Trophoblast cell (in vitro differentiated cells and primary cell): ENCODE data around the gene MAGEB3.

Experiments
- DNase-seq, 2 donors: peaks; one replicate each; pipeline ENCODE4 v3.0.0-alpha.2; 2016
- H2AFZ ChIP-seq: 2 replicates; pipeline ENCODE4 v1.6.1; 2013; ENCODE audit warnings: low read length, moderate library complexity, mild to moderate bottlenecking; ENCODE audit not compliant: insufficient read depth, poor library complexity
- H2AK5ac ChIP-seq: 2 replicates; pipeline ENCODE4 v1.6.1; 2013; ENCODE audit warnings: mild to moderate bottlenecking, low read length
- H2BK120ac ChIP-seq: 2 replicates; pipeline ENCODE4 v1.6.1; 2013; ENCODE audit warnings: low read length, mild to moderate bottlenecking, moderate library complexity; ENCODE audit not compliant: insufficient read depth, poor library complexity
- H2BK12ac ChIP-seq: 2 replicates; pipeline ENCODE4 v1.6.1; 2013; ENCODE audit warnings: mild to moderate bottlenecking, low read length, moderate library complexity
- H2BK5ac ChIP-seq: 2 replicates; pipeline ENCODE4 v1.6.1; 2013; ENCODE audit warnings: low read length, low read depth, moderate library complexity, mild to moderate bottlenecking; ENCODE audit not compliant: poor library complexity
- H3K14ac ChIP-seq: 2 replicates; pipeline ENCODE4 v1.6.1; 2013; ENCODE audit warnings: mild to moderate bottlenecking, low read length
- H3K18ac ChIP-seq: 2 replicates; pipeline ENCODE4 v1.6.1; 2013; ENCODE audit warnings: mild to moderate bottlenecking, low read length
- H3K23ac ChIP-seq: 2 replicates; pipeline ENCODE4 v1.6.1; 2013; ENCODE audit warnings: low read length
- H3K27ac ChIP-seq: 2 replicates; pipeline ENCODE4 v1.5.1; 2013; ENCODE audit warnings: low read depth, mild to moderate bottlenecking, inconsistent platforms, low read length, moderate library complexity
- H3K27me3 ChIP-seq: 2 replicates; pipeline ENCODE4 v1.6.1; 2013; ENCODE audit warnings: inconsistent platforms, mild to moderate bottlenecking, low read length, moderate library complexity; ENCODE audit not compliant: insufficient read depth
- H3K36me3 ChIP-seq, 2 experiments: 1 replicate in 1 of 2; 2 replicates in 1 of 2; pipeline ENCODE4 v1.6.1; 2013; ENCODE audit warnings: low read length in 2 of 2, mild to moderate bottlenecking in 2 of 2, moderate library complexity in 1 of 2; ENCODE audit not compliant: insufficient read depth in 2 of 2, control insufficient read depth in 1 of 2
- H3K4ac ChIP-seq: 2 replicates; pipeline ENCODE4 v1.6.1; 2013; ENCODE audit warnings: low read depth, mild to moderate bottlenecking, low read length, moderate library complexity
- H3K4me1 ChIP-seq, 2 experiments: 1 replicate in 1 of 2; 2 replicates in 1 of 2; pipeline ENCODE4 v1.6.1; 2013; ENCODE audit warnings: low read length in 2 of 2, mild to moderate bottlenecking in 2 of 2, moderate library complexity in 1 of 2; ENCODE audit not compliant: insufficient read depth in 2 of 2, control insufficient read depth in 1 of 2
- H3K4me2 ChIP-seq: 2 replicates; pipeline ENCODE4 v1.6.1; 2013; ENCODE audit warnings: inconsistent platforms, mild to moderate bottlenecking, low read length, moderate library complexity
- H3K4me3 ChIP-seq: 2 replicates; pipeline ENCODE4 v1.5.1; 2013; ENCODE audit warnings: mild to moderate bottlenecking, low read depth, low read length, inconsistent platforms
- H3K79me1 ChIP-seq: one replicate; pipeline ENCODE4 v1.6.1; 2013; ENCODE audit warnings: low read length
- H3K79me2 ChIP-seq: 2 replicates; pipeline ENCODE4 v1.6.1; 2013; ENCODE audit warnings: low read length, mild to moderate bottlenecking; ENCODE audit not compliant: control insufficient read depth, insufficient read depth, poor library complexity
- H3K9ac ChIP-seq: 2 replicates; pipeline ENCODE4 v1.6.1; 2013; ENCODE audit warnings: mild to moderate bottlenecking, low read length
- H3K9me3 ChIP-seq: 2 replicates; pipeline ENCODE4 v1.6.1; 2013; ENCODE audit warnings: low read depth, mild to moderate bottlenecking, control low read depth, inconsistent platforms, low read length; ENCODE audit not compliant: insufficient read depth
- H4K12ac ChIP-seq: 2 replicates; pipeline ENCODE4 v1.6.1; 2013; ENCODE audit warnings: low read depth, mild to moderate bottlenecking, low read length, moderate library complexity
- H4K8ac ChIP-seq: 2 replicates; pipeline ENCODE4 v1.6.1; 2013; ENCODE audit warnings: low read depth, mild to moderate bottlenecking, low read length, moderate library complexity
- H4K91ac ChIP-seq: one replicate; pipeline ENCODE4 v1.6.1; 2013; ENCODE audit warnings: low read depth, mild to moderate bottlenecking, low read length, moderate library complexity
- WGBS: extraction: QIAGEN DNeasy Blood & Tissue Kit; methylation state at CpG from one replicate; pipeline ENCODE4 v1.1.7; 2013; ENCODE audit warnings: missing lambda C conversion rate; ENCODE audit not compliant: insufficient read length, insufficient coverage; ENCODE audit errors: extremely low coverage; 5-methylcytosine and 5-hydroxymethylcytosine counted together

Gene MAGEB3

DNA sequence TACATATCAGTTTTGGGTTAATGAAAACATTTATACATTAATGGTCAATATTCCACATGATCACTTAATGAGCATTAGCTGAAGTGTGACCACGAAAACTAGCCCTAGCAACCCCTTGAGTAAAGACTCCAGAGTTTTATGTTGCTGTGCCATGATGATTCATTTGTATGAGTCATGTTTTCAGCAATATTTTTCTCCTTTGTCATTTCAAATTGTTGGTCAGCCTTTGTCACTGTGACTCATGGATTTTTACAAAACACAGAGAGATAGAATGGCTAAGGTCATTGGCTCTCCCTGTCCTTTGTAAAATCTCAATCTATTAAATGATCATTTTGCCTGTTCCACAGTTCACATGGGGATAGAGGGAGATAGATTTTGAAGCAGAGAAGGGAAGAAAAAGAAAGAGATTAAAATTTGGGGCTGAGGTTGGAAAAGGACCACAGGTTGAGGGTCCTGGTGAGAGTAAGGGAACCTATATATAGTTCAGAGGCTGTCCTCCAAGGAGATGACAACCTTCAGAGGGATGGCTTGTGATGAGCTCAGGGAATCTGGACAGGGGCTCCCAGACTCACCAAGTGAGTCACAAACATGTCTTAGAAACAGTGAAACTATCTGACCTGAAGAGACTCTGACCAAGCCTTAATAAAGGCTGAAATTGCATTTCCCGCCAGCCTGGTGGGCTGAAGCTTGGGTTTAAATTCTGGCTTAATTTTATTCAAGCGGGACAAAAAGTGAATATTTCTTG is 53.2 kb downstream of the MAGEB3 start:
- Histone ChIP-seq H3K9ac (no peak overlapping the region), H2AFZ (no peak overlapping the region), H3K14ac (no peak overlapping the region), H3K79me2 (no peaks in the 10 kb centered on the region), H3K36me3 (no peaks in the 10 kb centered on the region), H4K12ac (peak overlapping the region; percentile 62), H3K9me3 (no peaks in the 10 kb centered on the region), H2BK12ac (no peak overlapping the region), H4K8ac (no peak overlapping the region), H2BK5ac (peak overlapping the region; percentile 63), H2AK5ac (no peak overlapping the region), H3K4me2 (no peak overlapping the region), H3K18ac (no peak overlapping the region), H4K91ac (peak overlapping the region; percentile 47), H3K79me1 (no peaks in the 10 kb centered on the region), H3K23ac (no peak overlapping the region), H3K27ac (peak overlapping the region; percentile 56), H2BK120ac (peak overlapping the region; percentile 13), H3K4ac (no peak overlapping the region), H3K4me1 (no peaks in the 10 kb centered on the region), H3K27me3 (no peaks in the 10 kb centered on the region), H3K4me3 (no peak overlapping the region)
- WGBS = no CpG with 5 or more reads among the region's 3 CpGs
- peak; percentile 0 to 72 for DNase-seq
